B cell (primary cell): ENCODE results near the gene ALDH8A1. TPM values are rescaled to one million over a fixed set of nuclear protein-coding genes. Genes with fewer than 3 reads are reported as not detected.

Experiments
- ATAC-seq: fragments of 200-7000 bp; cut with Tn5 transposase; one replicate; pipeline ENCODE4 v1.10.0; 2021; ENCODE audit warnings: low read depth, mild to moderate bottlenecking, moderate number of reproducible peaks, moderate library complexity
- CTCF ChIA-PET: fragments of 350-600 bp; sonication (Branson Sonifier 250); formaldehyde crosslinking; loops from one replicate; lab custom pipeline; 2021; ENCODE audit warnings: antibody characterized with exemption, inconsistent platforms; lab: Charles Lee
- POLR2A ChIA-PET: fragments of 350-600 bp; sonication (Branson Sonifier 250); formaldehyde crosslinking; loops from one replicate; lab custom pipeline; 2021; ENCODE audit warnings: antibody characterized with exemption; lab: Charles Lee
- DNase-seq: peaks from one replicate; pipeline ENCODE4 v3.0.0; 2013
- H2AFZ ChIP-seq: 2 replicates; pipeline ENCODE4 v1.6.1; 2012; ENCODE audit warnings: mild to moderate bottlenecking, low read depth, low read length; ENCODE audit not compliant: insufficient read depth, poor library complexity, severe bottlenecking
- H3K27ac ChIP-seq, 2 donors: 1 replicate in 1 of 2; 2 replicates in 1 of 2; pipeline ENCODE4 v1.5.1; 2012 to 2013; ENCODE audit warnings: low read length in 2 of 2, mild to moderate bottlenecking in 2 of 2, moderate library complexity in 1 of 2
- H3K27me3 ChIP-seq, 4 experiments: fragments of 200-600 bp in 1 of 4; sonication (generic) in 1 of 4; replicated peaks in 1 of 4; 1 replicate in 2 of 4; 2 replicates in 2 of 4; pipeline versions ENCODE4 v1.6.1 to v1.7.0; 2013 to 2016; ENCODE audit warnings: low read length in 3 of 4, mild to moderate bottlenecking in 2 of 4, mixed read lengths in 1 of 4, moderate library complexity in 1 of 4; ENCODE audit not compliant: insufficient read depth in 4 of 4, control insufficient read depth in 3 of 4; ENCODE audit errors: control extremely low read depth in 1 of 4
- H3K36me3 ChIP-seq, 2 experiments: replicated peaks in 1 of 2; 1 replicate in 1 of 2; 2 replicates in 1 of 2; pipeline versions ENCODE4 v1.6.1 to v1.7.1; 2013; ENCODE audit warnings: low read length in 1 of 2; ENCODE audit not compliant: insufficient read depth in 2 of 2, control insufficient read depth in 1 of 2; ENCODE audit errors: control extremely low read depth in 1 of 2, extremely low read depth in 1 of 2
- H3K4me1 ChIP-seq, 2 donors: fragments of 200-600 bp in 1 of 2; sonication (generic) in 1 of 2; 1 replicate in 1 of 2; 2 replicates in 1 of 2; pipeline versions ENCODE4 v1.5.1 to v1.6.1; 2013 to 2017; ENCODE audit warnings: low read length in 2 of 2; ENCODE audit not compliant: control insufficient read depth in 2 of 2, insufficient read depth in 2 of 2
- H3K4me2 ChIP-seq: replicated peaks from 2 replicates; pipeline ENCODE3; 2012; ENCODE audit warnings: mild to moderate bottlenecking, low read depth, low read length; ENCODE audit not compliant: poor library complexity, severe bottlenecking
- H3K4me3 ChIP-seq, 5 experiments: fragments of 200-600 bp in 1 of 5; sonication (generic) in 1 of 5; 1 replicate in 3 of 5; 2 replicates in 2 of 5; pipeline versions ENCODE4 v1.5.1 to v1.7.0; 2011 to 2016; ENCODE audit warnings: low read length in 4 of 5, mild to moderate bottlenecking in 4 of 5, low read depth in 2 of 5, control low read depth in 1 of 5, moderate library complexity in 1 of 5; ENCODE audit not compliant: insufficient read depth in 1 of 5; ENCODE audit errors: control extremely low read depth in 1 of 5, extremely low read depth in 1 of 5
- H3K79me2 ChIP-seq: fragments of 200-600 bp; sonication (generic); one replicate; pipeline ENCODE4 v1.6.0; 2016; ENCODE audit warnings: low read length; ENCODE audit not compliant: control insufficient read depth, insufficient read depth
- H3K9ac ChIP-seq: fragments of 200-600 bp; sonication (generic); 2 replicates; pipeline ENCODE4 v1.6.1; 2017; ENCODE audit warnings: mild to moderate bottlenecking, low read length, moderate library complexity
- H3K9me3 ChIP-seq, 3 donors: one replicate each; pipeline versions ENCODE4 v1.6.1 to v1.7.1; 2013; ENCODE audit warnings: low read length in 2 of 3; ENCODE audit not compliant: control insufficient read depth in 2 of 3, insufficient read depth in 1 of 3; ENCODE audit errors: control extremely low read depth in 1 of 3
- H4K20me1 ChIP-seq: 2 replicates; pipeline ENCODE4 v1.6.0; 2012; ENCODE audit warnings: mild to moderate bottlenecking, low read length; ENCODE audit not compliant: insufficient read depth, control insufficient read depth, poor library complexity, severe bottlenecking
- H3K27ac Mint-ChIP-seq: one replicate; pipeline ENCODE4 v1.8.0; 2021; ENCODE audit warnings: mixed read lengths
- H3K27me3 Mint-ChIP-seq: one replicate; pipeline ENCODE4 v1.8.0; 2021; ENCODE audit warnings: mixed read lengths
- H3K4me1 Mint-ChIP-seq: one replicate; pipeline ENCODE4 v1.8.0; 2021; ENCODE audit warnings: mixed read lengths
- H3K4me3 Mint-ChIP-seq: one replicate; pipeline ENCODE4 v1.8.0; 2021; ENCODE audit warnings: mixed read lengths
- H3K9me3 Mint-ChIP-seq: one replicate; pipeline ENCODE4 v1.8.0; 2022; ENCODE audit warnings: mixed read lengths; ENCODE audit not compliant: insufficient read depth
- CTCF ChIP-seq: fragments of 200-600 bp; IDR thresholded peaks from one replicate; pipeline ENCODE4 v1.8.0; 2022; ENCODE audit warnings: antibody characterized with exemption, mild to moderate bottlenecking
- EZH2 ChIP-seq: IDR thresholded peaks from 2 replicates; pipeline ENCODE4 v1.6.1; 2012; ENCODE audit warnings: borderline replicate concordance, low read depth, mild to moderate bottlenecking, moderate library complexity, low read length; ENCODE audit not compliant: insufficient read depth, poor library complexity, severe bottlenecking
- WGBS: methylation state at CpG from one replicate; pipeline ENCODE4 v1.1.5; 2013; ENCODE audit warnings: missing lambda C conversion rate; ENCODE audit not compliant: insufficient coverage; 5-methylcytosine and 5-hydroxymethylcytosine counted together
- intact Hi-C: fragments of 100-400 bp; cut with micrococcal nuclease; formaldehyde crosslinking; loops from one replicate; pipeline ENCODE4 v1.10.0; 2022
- polyA plus RNA-seq: library from polyadenylated mRNA; depleted of rRNA; stranded (reverse); fragments of >200 nt; gene quantifications from 2 replicates; pipeline ENCODE4 v1.2.3, GENCODE V29; 2012
- total RNA-seq, 2 donors: library from RNA; stranded (reverse); fragments of 120-200 nt in 1 of 2; gene quantifications; 1 replicate in 1 of 2; 2 replicates in 1 of 2; pipeline versions ENCODE4 v1.2.3 to v1.2.4, GENCODE V29; 2013 to 2022

Gene ALDH8A1
- total and polyA plus RNA-seq, 2 donors (not counting 1 experiment from before 2014, with no cell fraction given), result 0.49 to 1.1 TPM

- no peak for DNase-seq
- H3K27ac Mint-ChIP-seq, result no peak overlapping the region
- no peak overlapping the region for H2AFZ ChIP-seq
- no peaks in the 10 kb centered on the region for H3K79me2 ChIP-seq
- TF ChIP-seq CTCF (no peak), EZH2 (no peak)
- no peak overlapping the region for H3K4me3 ChIP-seq
- H3K9me3 Mint-ChIP-seq, result no peaks in the 10 kb centered on the region
- H3K4me1 Mint-ChIP-seq, result no peaks in the 10 kb centered on the region
- WGBS, result 88% methylated on average over 1 of the region's 4 CpGs
- no peaks in the 10 kb centered on the region for H3K27me3 ChIP-seq
- no peak for ATAC-seq
- H3K4me1 ChIP-seq, result no peaks in the 10 kb centered on the region
- peaks cover 0 to 1% (median 0%) of the 10 kb centered on the region in 3 donors for H3K9me3 ChIP-seq
- no peak overlapping the region for H3K4me3 Mint-ChIP-seq
- no peak overlapping the region for H3K27ac ChIP-seq
- intact Hi-C loops, result no loop called here
- H3K9ac ChIP-seq, result no peak overlapping the region
- ChIA-PET CTCF (interaction anchor here (0.5 kb wide), 1 partner anchor 1113 kb away, joined by 3 read pairs; no protein-coding TSS in a partner anchor), POLR2A (no interaction called here)
- H3K4me2 ChIP-seq, result no peak overlapping the region
- no peaks in the 10 kb centered on the region for H4K20me1 ChIP-seq
- peaks cover 0 to 5% of the 10 kb centered on the region in 2 experiments for H3K36me3 ChIP-seq
- no peaks in the 10 kb centered on the region for H3K27me3 Mint-ChIP-seq
Observed at GRCh38 chr6:134954272-134955000, 4.5 kb upstream of the ALDH8A1 start.
